Lower leg skin (tissue), 4 donors: ENCODE results near the gene C3orf85. TPM values are rescaled to one million over a fixed set of nuclear protein-coding genes. Genes with fewer than 3 reads are reported as not detected.

Experiments
- DNase-seq, 2 donors: peaks; one replicate each; pipeline ENCODE4 v3.0.0-alpha.2; 2019; ENCODE audit warnings: low spot score in 2 of 2
- H3K4me3 ChIP-seq: fragments of 200-600 bp; sonication (generic); 2 replicates; pipeline ENCODE4 v1.5.1; 2017; ENCODE audit warnings: mild to moderate bottlenecking, low read depth; ENCODE audit not compliant: poor library complexity, severe bottlenecking
- CTCF ChIP-seq, 3 donors: fragments of 450-650 bp; IDR thresholded peaks; one replicate each; pipeline ENCODE4 v1.5.1; 2016; ENCODE audit warnings: antibody characterized with exemption in 3 of 3, mild to moderate bottlenecking in 3 of 3, moderate library complexity in 2 of 3
- POLR2A ChIP-seq, 2 donors: fragments of 450-650 bp; IDR thresholded peaks; one replicate each; pipeline ENCODE4 v1.6.1; 2016 to 2017; ENCODE audit warnings: antibody characterized with exemption in 2 of 2, mild to moderate bottlenecking in 1 of 2, moderate library complexity in 1 of 2
- WGBS, 2 donors: methylation state at CpG; one replicate each; pipeline ENCODE4 v1.1.5; 2018; 5-methylcytosine and 5-hydroxymethylcytosine counted together
- intact Hi-C: fragments of 100-400 bp; cut with DNase I; formaldehyde crosslinking; loops from one replicate; pipeline ENCODE4 v1.15.0; 2023; ENCODE audit warnings: low total_unique reads
- total RNA-seq, 4 donors: library from RNA; depleted of rRNA; stranded (reverse); fragments of >200 nt; gene quantifications; one replicate each; pipeline ENCODE4 v1.1.0, GENCODE V29; 2016

C3orf85 gene
- total RNA-seq, 4 donors from 2014 or later, result not detected

GRCh38 chr3:109109574-109109973 is 26.9 kb upstream of the C3orf85 start:
- H3K4me3 ChIP-seq, result no peak overlapping the region
- TF ChIP-seq POLR2A (IDR thresholded peaks at IDR 0.05), result no peak
- TF ChIP-seq CTCF (IDR thresholded peaks at IDR 0.05), result no peak
- WGBS, 2 donors, result 79 to 90% methylated on average over 4 of the region's 4 CpGs
- DNase-seq, result no peak
- intact Hi-C loops, result no loop called here

- no peak for TF ChIP-seq CTCF (IDR thresholded peaks at IDR 0.05)
- no peak for TF ChIP-seq POLR2A (IDR thresholded peaks at IDR 0.05)
- no peak for DNase-seq
- no peak overlapping the region for H3K4me3 ChIP-seq
- intact Hi-C loops, result no loop called here
- WGBS, 2 donors, result 63 to 64% methylated on average over 4 of the region's 4 CpGs
Observed at GRCh38 chr3:109112946-109113760, 23.4 kb upstream of the C3orf85 start.

GRCh38 chr3:109114746-109115145 is 21.8 kb upstream of the C3orf85 start:
- TF ChIP-seq CTCF (IDR thresholded peaks at IDR 0.05) (no peak), POLR2A (IDR thresholded peaks at IDR 0.05) (no peak)
- intact Hi-C loops, result no loop called here
- H3K4me3 ChIP-seq, result no peak overlapping the region
- 49 to 59% methylated on average over 4 of the region's 4 CpGs for WGBS, 2 donors
- DNase-seq, result no peak

GRCh38 chr3:109115451-109115850 is 21.1 kb upstream of the C3orf85 start:
- 62 to 73% methylated on average over 2 of the region's 2 CpGs for WGBS, 2 donors
- intact Hi-C loops, result no loop called here

GRCh38 chr3:109116031-109116430 is 20.5 kb upstream of the C3orf85 start:
- no peak overlapping the region for H3K4me3 ChIP-seq
- TF ChIP-seq POLR2A (IDR thresholded peaks at IDR 0.05), result no peak
- TF ChIP-seq CTCF (IDR thresholded peaks at IDR 0.05), result no peak
- intact Hi-C loops, result no loop called here
- DNase-seq, result no peak
- 72 to 73% methylated on average over 2 of the region's 2 CpGs for WGBS, 2 donors

More at GRCh38 chr3:109115451-109115850, 21.1 kb upstream of the C3orf85 start:
- no peak for DNase-seq
- H3K4me3 ChIP-seq, result no peak overlapping the region
- TF ChIP-seq CTCF (IDR thresholded peaks at IDR 0.05) (no peak), POLR2A (IDR thresholded peaks at IDR 0.05) (no peak)
